GM21367 (cell line): ENCODE measurements around the gene TRMT2A.
"Not testable (repeated sequence)": the region's sequence is repeated elsewhere in the genome, so short reads cannot be mapped to it uniquely, and the experiment has no call there.

ENCODE experiments used
- ATAC-seq: cut with Tn5 transposase; IDR thresholded peaks from one replicate; pipeline ENCODE4 v1.9.1; 2021; ENCODE audit not compliant: unreplicated experiment

TRMT2A gene, protein sequence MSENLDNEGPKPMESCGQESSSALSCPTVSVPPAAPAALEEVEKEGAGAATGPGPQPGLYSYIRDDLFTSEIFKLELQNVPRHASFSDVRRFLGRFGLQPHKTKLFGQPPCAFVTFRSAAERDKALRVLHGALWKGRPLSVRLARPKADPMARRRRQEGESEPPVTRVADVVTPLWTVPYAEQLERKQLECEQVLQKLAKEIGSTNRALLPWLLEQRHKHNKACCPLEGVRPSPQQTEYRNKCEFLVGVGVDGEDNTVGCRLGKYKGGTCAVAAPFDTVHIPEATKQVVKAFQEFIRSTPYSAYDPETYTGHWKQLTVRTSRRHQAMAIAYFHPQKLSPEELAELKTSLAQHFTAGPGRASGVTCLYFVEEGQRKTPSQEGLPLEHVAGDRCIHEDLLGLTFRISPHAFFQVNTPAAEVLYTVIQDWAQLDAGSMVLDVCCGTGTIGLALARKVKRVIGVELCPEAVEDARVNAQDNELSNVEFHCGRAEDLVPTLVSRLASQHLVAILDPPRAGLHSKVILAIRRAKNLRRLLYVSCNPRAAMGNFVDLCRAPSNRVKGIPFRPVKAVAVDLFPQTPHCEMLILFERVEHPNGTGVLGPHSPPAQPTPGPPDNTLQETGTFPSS

GRCh38 chr22:20116951-20117632, at the start of gene TRMT2A:
TRMT2A (minus strand) TSS chr22:20117226; CDS start chr22:20116906, 320 bp downstream.
- ATAC-seq: peak; percentile 47

DNA sequence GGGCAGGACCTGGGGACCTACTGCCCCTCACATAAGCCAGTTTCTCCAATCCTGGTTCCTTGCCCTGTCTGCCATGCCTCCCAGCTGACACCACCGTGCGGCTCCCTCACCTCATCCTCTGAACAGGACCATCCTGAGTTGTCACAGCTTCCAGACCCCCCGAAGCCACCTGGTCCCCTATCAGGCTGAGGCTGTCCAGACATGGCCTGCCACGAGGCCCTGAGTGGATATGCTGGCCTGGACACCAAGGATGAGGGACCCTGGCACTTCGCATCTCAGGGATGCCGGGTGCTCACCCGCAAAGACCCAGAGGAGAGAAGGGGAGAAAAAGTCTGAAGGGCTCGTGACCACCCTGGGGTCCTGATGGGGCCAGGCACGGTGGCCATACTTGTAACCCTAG, 49.7 kb upstream of the TRMT2A start:
- no peak for ATAC-seq

GRCh38 chr22:20165913-20166312, 48.9 kb upstream of the TRMT2A start:
- ATAC-seq: no peak

- no peak for ATAC-seq
Measured at GRCh38 chr22:20165421-20165820, 48.4 kb upstream of the TRMT2A start.

GRCh38 chr22:20164863-20165262, 47.8 kb upstream of the TRMT2A start:
- no peak for ATAC-seq

GRCh38 chr22:20160041-20160440, 43.0 kb upstream of the TRMT2A start:
- ATAC-seq: no peak

GRCh38 chr22:20159531-20159930, 42.5 kb upstream of the TRMT2A start:
- not testable (repeated sequence) for ATAC-seq

DNA sequence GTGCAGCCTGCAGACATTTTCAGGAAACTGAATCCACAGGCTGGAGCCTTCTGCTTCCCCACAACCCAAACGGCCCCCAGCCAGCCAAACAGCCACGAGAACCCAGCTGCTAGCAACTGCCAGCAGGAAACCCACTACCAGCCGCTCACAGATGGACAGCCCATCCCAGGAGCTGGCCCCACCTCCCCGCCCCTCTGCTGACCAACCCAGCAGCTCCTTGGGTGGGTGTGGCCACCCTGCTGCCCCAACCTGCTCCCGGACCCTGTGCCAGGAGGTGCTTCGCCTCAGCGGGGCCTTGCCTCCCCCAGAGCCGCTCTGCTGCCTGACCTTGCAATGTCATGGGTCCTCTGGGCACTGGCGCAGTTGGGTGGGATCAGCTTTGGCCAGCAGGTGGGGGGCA, 42.0 kb upstream of the TRMT2A start:
- ATAC-seq: no peak

GRCh38 chr22:20158391-20159036, 41.5 kb upstream of the TRMT2A start:
- no peak for ATAC-seq

- no peak for ATAC-seq
Measured at GRCh38 chr22:20157430-20158183, 40.6 kb upstream of the TRMT2A start.

DNA sequence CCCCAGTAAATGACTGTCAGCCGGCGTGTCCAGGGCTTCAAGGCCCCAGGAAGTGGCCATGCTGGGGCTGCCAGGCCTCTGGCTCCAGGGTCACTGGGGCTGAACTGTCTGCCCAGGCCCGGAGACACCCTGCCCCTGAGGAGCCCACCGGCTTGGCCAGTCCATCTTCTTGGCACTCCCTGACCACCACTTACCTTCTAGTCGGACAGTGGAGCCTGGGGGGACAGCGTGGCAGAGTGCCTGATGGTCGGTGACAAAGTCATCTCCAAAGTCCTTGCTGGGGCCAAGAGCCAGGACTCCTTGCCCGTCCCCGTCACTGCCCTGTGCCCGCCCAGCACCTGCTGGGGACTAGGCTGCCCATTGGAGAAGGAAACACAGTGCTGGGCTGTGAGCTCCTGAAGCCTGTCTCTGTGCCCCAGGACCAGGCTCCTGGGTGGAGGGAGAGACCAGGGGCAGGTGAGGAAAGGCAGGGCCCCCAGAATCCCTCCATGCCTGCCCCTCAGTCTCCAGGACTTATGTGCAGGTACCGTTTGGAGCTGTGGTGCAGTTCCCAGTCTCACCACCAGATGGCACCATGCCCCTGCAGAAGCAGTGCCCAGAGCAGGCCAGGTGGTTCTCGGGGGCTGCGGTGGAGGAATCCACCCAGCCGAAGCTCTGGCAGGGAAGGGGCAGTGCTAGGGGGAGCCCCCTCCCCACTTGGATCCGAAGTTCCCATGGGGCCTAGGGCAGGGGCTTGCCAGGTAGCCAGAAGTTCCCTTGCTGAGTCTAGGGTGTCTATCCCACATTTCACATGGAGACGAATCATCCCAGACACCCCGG, 39.8 kb upstream of the TRMT2A start:
- ATAC-seq: no peak

DNA sequence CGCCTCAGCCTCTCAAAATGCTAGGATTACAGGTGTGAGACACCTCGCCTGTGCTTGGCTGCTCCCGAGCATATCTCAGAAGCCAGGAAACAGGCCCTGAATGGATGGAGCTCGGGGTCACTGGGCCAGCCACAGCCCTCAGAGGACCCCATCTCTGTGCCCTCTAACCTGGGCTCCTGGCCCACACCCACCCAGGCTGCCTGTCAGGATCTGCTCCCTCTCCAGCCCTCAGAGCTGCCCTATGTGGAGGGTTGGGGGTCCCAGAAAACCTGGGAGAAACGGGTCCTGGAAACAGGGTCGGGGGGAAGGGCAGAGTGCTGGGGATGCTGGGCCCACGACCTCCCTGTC, 39.0 kb upstream of the TRMT2A start:
- ATAC-seq: no peak

DNA sequence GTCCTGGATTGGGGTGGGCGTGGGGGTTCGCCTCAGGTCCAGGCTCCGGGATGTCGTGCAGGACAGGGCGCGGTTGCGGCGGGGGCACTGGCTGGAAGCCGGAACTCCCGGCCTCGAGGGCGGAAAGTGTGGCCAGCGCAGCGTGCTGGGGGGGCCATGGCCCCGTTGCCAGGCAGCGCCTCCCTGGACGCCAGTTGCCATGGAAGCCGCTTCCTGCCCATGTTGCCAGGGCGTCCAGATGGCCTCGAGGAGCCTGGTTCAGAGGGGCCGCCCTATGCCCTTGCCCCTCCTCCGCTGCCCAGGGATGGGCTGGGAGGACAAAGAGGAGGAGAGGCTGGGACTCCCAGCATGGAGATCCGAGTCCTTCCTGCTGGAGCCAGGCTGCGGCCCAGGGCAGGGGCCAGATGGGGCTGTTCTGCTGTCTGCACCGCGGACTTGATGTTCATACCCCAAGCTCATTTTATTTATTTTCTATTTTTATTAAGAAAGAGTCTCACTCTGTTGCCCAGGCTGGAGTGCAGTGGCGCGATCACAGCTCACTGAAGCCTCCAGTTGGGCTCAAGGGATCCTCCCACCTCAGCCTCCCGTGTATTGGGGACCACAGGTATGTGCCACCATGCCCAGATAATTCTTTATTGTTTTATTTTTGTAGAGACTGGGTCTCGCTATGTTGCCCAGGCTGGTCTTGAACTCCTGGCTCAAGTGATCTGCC, 38.5 kb upstream of the TRMT2A start:
- no peak for ATAC-seq

- ATAC-seq: no peak
Measured at GRCh38 chr22:20154602-20155187, 37.7 kb upstream of the TRMT2A start.

DNA sequence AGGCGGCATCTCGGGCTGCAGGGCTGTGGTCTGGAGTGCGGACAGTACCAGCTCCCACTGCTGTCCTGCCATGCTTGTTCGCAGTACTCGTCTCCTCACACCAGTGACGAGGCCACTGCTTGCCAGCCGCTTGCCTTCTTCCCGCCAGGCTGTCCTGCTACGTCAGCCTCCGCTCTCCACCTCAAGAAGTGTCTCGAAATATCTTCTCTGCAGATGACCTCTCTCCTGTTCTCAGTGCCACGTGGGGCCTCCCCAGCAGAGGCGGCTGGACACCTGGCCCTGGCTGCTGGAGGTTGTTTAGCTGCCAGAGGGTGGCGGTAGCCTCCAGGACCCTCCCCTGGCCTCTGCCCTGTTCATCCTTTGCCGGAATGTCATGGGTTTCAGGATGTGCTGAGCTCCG, 36.9 kb upstream of the TRMT2A start:
- ATAC-seq: no peak

DNA sequence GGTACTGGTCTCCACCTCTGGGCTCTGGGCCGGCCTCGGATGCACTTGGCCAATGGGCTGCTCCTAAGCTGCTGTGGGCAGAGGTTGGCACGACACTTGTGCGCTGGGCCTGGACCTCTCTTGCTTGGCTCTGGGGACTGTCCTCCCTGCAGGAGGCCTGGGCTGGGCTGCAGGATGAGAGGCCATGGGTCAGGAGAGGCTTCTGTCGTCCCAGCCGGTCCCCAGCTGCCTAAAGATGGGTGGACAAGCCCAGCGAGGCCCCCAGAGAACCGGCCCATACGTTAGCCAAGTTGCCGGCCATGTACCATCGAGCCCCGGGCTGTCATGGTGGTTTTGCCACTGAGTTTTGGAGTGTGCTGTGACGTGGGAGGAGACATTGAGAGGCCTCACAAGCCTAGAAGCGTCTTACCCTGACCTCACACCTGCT, 35.5 kb upstream of the TRMT2A start:
- no peak for ATAC-seq

DNA sequence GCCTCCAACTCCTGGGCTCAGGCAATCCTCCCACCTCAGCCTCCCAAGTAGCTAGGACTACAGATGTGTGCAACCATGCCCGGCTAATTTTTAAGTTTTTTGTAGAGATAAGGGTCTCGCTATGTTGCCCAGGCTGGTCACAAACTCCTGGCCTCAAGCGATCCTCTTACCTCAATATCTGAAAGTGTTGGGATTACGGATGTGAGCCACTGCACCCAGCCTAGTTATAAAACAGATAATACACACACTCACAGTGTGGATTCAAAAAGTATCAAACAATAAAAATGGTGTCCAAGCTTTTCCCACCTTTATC, 34.2 kb upstream of the TRMT2A start:
- ATAC-seq: no peak

DNA sequence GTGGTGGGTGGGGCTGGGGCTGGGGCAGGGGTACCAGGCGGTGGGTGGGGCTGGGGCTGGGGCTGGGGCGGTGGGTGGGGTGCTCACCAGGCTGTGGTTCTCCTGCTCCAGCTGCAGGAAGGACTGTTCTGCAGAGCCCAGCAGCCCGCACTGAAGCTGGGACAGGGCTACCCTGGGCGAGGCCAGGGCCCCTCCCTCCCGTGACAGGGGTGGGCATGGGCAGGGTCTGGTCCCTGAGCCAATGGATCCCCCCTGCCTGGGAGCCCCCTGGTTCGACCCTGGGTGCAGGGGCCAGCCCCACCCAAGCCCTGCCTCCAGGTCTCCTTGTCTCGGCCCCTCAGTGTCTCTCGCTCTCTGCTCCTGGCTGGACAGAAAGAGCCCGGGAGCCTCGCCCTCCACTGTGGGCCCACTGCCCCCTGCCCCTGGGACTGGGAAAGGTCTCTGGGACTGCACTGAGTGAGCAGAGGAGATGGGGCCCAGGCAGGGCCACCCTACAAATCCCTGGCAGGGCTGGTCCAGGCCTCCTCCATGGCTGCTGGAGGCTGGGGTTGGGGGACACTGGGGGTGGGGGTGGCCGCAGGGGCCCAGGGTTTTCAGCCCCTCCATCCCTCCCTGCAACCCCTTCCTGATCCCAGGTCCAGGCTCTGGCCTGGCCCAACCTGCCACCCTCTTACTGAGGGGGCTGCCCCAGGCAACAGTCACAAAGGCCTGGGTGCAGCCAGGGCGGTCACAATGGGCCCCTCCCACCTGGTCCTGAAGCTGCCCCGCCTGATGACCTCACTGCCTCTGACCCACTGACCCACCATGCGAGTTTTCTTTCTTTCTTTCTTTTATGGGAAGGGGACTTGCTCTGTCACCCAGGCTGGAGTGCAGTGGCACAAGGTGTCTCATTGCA, 33.6 kb upstream of the TRMT2A start, which contains the start of gene CCDC188:
CCDC188 (minus strand) TSS at position 675 of the 895 bp plus-strand sequence; CDS start at position 606, 69 bp downstream.
- no peak for ATAC-seq
